ENCODE results near the gene PLA2G5.

The PLA2G5 gene

DNA sequence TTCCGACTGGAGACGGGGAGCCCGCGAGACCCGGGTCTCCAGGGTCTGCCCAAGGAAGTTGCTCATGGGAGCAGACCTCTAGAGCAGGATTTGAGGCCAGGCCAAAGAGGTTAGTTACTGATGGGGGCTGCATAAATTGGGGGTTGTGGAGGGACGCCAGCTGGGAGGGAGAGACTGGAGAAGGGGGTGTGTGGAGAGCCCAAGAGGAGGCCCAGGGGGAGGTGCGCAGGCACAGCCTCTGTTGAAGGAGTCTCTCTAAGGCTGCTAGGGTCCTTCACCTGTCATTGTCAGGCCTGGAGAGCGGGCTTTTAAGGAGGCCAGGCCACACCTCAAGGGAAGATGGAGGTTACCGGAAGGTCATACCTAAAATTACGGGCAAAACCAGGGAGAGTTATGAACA, 363 bp downstream of the PLA2G5 start:
- DNase-seq: no peak

DNA sequence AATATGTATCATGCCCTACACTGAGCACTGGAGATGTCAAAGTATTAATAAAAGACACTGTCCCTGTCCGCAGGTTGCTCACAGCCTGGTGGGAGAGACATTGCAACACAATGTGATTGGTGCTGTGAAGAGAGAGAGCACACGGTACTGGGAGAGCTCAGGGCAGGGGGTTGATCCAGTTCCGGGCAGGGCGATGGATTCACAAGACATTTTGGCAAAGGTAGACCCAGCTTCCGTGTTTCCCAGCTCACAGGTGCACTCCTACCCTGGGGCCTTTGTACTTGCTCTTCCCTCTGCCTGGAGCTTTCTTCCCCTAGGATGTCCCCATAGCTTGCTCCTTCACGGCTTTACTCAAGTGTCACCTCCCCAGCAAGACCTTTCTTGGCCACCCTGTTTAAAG, 1.4 kb downstream of the PLA2G5 start:
- DNase-seq: no peak

DNA sequence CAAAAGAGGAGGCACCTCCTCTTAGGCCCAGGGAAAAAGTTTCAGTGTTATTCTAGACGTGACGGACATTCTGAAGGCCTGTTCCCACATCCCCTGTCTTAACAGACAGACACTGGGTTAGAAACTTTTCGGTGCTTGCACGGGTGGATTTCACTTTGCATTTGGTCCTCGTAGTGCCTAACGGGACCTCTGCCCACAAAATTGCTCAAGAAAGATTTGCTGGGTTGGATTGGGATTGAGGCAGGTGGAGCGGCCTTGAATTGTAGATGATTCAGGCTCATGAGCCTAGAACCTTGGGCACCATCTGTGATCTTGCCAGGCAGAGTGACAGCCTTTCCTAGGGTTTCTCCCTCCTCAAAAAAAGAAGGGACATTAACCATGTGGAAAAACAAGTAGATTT, 2.8 kb downstream of the PLA2G5 start:
- no peak for DNase-seq

DNA sequence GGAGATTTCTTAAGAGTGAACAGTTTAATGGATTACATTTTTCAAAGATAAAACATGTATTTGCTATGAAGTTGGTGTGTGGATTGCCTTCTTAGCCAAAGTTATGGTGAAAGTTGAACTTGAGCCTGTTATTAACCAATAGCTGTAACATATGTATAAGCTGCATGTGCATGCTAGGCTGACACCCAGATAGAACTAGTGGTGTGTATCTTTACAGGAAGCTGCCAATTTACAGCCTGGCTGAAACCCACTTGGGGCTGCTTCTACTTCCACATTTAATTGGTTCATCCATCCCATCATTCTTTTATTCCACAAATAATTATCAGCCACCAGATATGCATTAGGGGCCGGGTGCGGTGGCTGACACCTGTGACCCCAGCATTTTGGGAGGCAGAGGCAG, 3.3 kb downstream of the PLA2G5 start:
- DNase-seq: no peak

DNA sequence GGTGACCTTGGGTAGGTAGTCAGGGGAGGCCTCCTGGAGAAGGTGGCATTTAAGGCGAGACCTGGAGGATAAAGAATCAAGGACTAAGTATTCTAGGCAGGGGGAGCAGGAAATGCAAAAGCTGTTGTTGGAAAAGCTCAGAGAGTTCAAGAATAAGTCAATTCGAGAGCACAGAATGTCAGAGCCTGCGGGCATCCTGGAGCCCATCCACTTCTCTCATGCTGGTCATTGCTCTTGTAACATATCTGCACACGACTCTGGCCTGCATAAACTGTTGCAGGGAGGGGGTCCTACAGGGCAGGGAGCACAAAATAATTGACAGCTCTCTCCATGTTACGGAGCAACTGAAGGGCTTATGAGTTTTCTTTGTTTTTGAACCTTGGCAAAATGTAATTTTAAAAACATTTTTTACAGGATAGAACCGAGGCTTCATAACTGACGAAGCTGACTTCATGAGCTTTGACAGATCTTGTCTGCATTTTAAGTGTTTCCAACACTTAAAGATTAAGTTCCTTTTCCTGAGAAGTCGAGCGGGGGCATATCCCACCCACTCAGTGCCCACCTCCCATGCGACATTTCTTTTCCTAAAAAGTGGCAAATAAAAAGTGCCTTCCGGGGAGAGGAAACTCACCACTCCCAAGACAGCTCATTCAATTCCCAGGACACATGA, 4.2 kb downstream of the PLA2G5 start:
- no peak for DNase-seq

DNA sequence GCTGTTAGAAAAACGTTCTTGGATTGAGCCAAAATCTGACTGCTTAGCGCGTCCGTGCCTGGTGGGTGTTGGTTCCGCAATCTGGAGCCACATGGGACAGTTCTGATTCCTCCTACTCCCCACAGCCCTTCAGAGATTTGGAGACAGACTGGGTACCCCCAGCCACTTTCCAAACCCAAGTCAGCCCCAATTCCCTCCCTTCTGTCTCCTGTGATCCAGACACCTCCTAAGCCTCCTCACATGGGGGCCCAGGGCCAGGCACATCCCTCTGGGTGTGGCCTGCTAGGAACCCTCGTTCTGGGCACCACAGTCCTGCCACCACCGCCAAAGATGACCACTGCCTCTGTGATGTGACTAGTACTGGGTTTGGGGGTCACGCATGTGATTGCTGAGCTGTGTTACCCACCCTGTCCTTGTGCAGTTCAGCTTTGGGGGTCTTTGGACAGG, 4.8 kb downstream of the PLA2G5 start:
- DNase-seq: no peak

DNA sequence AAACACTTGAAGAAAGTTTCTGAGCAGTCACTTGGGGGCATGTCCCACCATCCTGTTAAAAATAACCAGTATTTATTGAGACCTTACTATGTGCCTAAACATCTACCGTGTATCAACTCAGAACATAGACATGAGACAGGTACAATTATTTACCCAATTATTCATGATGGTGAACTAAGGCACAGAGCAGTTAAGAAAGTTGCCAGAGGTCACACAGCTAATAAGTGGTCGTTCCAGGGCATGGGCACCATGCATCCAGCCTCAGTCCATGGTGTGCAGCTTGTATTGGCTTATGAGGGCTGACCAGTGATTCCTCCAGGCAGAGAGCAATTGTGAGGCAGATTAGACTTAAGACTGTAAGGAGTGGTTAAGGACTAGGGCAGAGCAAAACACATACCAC, 5.4 kb downstream of the PLA2G5 start:
- DNase-seq: no peak

DNA sequence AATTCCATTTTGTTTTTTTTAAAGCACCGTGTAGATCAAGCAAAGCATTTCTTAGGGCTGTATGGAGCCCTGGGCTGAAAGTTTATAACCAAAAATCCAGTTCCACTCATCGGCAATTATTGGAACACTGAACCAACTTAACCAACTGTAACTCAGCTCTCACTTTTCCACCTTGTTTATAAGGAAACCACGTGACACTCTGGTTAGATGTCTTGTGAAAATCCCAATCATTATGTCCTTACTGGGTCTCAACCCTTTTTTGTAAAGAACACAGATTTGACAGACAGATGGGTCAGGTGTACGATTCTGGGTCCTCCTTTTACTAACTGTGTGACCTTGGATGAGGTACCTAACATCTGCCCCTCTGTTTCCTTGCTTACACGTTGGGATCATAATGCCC, 6.2 kb downstream of the PLA2G5 start:
- DNase-seq: no peak

DNA sequence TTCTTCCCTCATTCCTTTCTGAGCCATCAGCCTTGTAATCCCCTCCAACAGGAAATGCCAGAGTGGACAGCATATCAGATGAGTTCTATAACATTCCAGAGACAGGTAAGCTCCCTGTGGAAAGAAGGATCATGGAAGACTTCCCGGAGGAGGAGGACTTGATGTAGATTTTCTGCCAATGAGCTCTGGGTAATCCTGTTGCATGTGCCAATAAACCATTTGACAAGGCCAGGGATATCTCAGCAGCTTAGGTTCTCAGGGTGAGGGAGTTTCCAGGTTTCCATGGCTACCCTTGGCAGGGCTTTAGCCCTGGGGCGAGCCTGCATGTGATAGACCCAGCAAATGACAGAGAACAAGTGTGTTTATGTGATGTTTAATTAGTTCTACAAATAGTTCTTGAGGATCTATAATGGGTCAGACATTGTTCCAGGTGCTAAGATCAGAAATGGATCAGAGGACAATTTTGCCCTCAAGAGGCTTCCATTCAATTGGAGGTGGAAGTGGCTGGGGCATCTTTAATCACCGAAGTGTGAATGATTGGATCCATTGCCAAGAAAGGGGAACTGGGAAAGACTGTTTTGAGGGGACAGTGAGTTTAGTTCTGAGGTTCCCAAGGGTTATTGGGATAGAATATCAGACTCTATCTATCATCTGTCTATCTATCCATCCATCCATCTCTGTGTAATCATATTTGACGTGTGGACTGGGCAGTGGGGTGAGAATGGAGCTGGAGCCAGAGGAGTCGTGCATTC, 6.9 kb downstream of the PLA2G5 start:
- DNase-seq: no peak

DNA sequence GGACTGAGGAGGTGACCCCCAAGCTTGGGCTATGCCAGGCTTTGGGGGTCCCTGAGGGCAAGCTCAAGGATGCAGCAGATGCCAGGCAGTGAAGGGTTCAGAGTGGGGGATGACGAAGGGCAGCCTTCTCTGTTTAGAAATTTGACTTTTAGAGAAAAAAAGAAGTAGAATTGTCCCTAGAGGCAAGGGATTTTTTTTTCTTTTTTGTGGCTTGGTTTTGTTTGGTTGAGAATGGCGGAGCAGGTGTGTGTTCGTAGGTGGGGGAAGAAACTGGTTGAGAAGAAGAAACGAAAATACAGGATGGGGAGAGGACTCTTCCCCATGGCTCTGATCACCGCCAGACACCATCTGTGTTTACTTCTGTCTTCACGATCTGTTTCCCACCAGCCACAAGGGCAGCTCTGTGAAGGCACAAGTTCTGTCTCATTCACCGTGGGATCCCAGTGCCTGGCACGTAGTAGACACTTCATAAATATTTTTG, 8.2 kb downstream of the PLA2G5 start:
- DNase-seq: no peak

DNA sequence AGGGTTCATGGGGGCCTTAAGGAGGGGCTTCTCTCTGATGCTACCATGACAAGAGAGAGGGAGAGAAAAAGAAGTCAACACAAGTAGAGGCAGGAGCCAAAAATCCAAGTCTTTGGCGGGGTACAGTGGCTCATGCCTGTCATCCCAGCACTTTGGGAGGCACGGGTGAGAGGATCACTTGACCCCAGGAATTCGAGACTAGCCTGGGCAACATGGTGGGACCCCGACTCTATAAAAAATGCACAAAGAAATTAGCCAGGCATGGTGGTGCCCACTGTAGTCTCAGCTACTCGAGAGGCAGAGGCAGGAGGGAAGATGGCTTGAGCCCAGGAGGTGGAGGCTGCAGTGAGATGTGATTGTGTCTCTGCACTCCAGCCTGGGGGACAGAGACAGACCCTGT, 8.7 kb downstream of the PLA2G5 start:
- DNase-seq: no peak

DNA sequence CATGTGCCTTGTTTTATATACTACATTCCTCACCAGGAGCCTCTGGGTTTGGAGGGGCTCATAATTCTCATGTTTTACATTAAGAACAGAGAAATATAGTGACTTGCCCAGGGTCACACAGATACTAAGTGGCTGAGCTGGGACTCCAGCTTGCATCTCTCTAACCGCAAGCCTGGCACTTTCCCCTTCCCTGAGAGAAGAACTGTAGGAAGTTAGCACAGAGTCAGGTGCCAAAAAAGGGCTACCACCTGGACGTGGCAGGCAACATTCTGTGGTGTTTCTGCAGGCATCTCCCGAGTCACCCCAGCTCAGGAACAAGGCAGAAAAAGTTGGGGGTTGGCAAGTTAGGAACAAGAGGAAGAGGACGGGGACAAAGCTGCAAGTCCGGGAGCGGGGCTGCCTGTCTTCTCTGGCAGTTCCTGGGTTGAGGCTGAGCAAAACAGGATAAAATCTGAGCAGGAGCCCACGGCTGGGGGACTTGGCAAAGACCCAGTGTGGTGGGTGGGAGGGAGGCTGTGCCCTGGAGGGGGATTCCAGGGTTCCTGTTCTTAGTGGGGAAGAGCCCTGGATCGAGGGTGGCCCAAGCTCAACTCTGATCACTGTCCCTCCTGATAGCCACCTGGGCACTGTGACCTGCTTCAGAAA, 9.8 kb downstream of the PLA2G5 start:
- no peak for DNase-seq

DNA sequence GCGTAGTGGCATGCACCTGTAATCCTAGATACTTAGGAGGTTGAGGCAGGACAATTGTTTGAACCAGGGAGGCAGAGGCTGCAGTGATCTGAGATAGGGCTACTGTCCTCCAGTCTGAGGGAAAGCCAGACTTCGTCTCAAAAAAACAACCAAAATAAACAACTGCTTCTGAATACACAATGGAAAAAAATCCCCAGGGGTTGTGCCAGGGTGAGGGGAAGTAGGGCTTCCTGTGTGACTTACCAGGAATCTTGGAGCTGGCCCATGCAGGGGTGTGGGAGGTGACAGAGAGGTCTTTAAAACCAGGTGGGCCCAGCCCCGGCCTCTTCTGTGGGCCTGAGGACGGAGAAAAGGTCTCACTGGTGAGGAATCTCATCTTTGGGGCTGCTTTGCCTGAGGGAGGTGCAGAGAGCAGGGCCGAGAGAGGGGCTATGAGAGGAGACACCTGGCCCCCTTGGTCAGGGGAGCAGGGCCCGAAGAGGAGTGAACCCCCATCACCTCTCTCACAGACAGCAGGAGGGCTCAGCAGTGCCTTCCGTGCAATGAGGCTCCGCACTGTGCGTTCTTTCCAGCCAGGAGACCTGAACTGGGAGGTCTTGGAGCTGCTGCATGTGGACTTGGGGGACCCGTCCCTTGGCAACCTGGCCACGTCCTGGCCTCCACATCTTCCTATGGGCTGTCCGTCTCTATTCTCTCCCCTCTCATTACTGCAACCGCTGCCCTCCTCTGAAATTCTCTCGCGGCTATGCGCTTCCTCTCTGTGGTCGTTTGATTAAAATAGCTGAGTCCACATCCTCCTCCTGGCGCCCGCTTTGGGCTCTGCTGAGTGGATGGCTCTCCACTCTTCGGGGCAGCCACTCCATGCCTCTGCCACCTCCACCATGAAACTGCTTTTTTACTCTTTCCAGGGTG, 10.7 kb downstream of the PLA2G5 start:
- DNase-seq: no peak

DNA sequence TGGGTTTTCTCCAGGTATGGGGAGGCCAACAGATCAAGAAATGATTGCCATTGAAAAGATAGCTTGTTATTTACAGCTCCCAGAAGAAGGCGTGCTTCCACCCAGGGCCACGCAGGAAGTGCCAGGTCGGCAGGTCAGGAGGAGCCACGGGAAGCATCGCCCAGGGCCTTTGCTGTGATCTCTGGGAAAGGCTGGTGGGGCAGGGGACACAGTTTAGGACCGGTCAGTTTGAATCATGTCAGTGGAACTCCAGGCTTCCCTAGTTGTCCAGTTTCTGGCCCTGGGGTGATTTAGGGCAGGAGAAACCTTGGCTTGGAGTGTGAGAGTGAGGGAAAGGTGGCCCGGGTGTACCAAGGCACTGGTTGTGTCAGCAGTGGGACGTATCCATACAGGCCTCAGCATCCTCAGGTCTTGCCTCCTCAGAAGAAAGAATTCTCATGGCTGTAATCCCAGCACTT, 11.4 kb downstream of the PLA2G5 start:
- no peak for DNase-seq

DNA sequence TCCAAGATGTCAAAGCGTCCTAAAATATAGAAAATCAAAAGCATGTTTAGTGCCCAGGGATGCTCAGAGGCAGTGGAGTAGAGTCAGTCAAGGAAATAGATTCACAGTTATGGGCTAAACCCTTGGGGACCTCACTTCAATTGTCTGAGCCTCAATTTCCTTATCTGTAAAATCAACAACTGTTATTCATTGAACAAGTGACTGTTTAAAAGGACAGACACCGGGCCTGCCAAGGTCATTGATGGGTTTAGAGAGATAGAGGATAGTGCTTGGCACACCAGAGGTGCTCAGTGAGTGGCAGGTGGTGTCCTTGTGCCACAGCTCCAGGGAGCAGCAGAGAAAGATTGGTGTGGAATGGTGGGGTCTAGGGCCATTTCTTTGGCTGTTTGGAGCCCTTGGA, 12.8 kb downstream of the PLA2G5 start:
- no peak for DNase-seq

DNA sequence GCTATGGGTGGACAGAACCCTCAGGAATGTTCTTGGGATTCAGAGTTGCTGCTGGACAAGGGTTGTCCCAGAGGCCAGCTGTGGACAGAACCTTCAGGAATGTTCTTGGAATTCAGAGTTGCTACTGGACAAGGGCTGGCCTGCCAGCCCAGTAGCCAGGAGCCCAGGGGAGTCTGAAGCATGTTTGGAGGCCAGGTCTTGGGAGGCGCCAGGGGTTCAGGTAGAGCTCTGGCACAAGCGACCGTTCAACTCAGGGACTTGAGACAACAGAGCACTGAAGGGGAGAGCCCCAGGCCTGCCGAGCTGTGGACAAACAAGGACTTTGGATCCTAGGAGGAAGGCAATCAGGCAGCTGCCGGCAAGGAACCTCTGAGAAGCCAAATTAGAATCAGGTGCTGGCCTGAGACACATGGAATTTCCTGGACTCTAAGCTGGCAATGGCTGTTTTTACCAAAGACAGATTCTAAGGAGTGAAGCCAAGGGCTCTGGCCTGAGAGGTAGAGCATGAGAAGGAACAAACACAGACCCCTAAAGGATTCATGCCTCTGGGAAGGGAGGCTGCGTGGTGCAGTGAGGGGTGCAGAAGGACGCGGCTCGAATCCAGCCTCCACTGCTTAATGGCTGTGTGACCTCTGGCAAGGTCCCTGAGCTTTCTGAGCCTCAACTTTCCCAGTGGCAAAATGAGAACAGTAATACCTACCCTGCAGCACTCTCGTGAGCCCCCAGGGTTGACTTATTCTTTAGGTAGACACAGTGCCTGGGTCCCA, 13.4 kb downstream of the PLA2G5 start:
- no peak for DNase-seq

DNA sequence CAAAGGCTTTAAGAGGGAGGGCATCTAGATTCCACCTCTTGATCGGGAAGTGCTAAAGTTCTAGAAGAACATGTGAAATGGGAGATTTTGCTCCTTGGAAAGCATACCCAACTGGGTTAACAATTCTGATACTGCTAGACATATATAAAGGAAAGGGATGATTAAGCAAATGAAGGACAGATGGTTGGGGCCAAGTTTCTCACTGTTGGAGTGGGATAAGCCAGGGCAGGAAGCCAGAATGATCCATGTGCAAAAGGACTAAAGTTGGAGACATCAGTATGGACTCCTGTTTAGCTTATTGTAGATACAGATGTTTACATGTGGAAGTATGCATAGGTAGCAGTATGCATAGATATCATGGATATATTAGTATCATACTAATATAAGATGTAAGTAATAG, 16.8 kb downstream of the PLA2G5 start:
- peak in 1 of 2 experiments; percentile 42 for DNase-seq

DNA sequence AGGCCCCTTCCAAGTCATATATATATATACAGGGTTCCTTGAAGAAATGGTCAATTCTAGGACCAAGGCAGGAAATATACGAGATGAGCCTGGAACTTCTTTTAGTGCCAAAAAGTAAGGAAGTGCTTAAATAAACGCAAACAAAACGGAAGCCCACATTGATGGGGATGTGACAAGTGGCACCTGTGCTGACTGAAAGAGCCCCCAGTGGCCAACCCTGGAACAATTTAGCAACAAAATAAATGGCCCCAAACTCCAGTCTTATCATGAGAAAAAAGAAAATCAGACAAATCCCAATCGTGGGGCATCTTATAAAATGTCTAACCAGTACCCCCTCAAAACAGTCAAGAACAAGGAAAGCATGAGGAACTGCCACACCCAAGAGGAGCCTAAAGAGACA, 17.7 kb downstream of the PLA2G5 start:
- no peak for DNase-seq

DNA sequence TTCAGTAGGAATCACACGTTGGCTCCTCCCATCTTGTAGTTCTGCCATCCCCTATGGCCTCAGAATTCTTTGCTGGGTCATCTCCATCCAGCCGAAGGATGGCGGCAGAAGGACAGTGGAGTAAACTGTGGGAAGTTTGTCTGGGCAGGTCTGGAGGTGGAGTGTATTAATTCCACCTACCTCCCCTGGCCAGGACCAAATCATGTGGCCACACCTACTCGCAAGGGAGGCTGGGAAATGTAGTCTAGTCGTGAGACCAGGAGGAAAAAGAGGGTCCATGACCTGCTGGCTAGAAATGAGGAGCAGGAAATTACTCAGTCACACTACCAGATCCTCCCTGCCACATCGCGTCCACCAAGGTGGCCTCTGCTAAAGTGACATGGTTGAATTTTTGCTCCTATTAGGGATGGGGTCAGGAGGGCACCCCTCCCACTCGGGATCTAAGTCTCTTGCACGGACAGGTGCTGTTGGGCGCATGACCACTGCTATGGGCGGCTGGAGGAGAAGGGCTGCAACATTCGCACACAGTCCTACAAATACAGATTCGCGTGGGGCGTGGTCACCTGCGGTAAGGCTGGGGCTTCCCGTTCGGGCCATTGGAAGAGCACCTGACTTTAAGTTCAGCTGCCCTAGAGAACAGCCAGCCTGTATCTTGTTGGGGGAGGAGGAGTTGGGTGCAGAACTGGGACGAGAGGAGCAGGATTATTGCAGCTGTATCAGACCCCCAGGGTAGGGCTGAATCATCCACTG, 19.5 kb downstream of the PLA2G5 start:
- DNase-seq: no peak

DNA sequence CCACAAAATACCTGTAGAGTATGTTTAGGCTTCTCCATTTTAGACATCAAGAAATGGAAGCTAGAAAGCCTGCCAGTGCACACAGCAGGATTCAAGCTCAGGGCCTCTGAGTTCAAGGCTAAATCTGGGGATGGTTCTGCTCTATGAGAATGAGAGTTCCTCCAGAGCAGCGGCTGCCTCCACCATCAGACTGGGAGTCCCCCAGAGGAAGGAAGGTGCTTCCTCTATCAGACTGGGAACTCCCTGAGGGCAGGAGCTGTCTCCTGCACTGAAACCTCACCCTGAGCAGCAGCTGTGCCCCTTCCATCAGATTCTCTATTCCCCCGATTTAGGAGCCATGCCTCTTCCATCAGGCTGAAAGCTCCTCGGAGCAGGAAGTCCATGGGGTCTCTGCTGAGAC, 20.1 kb downstream of the PLA2G5 start:
- no peak for DNase-seq

DNA sequence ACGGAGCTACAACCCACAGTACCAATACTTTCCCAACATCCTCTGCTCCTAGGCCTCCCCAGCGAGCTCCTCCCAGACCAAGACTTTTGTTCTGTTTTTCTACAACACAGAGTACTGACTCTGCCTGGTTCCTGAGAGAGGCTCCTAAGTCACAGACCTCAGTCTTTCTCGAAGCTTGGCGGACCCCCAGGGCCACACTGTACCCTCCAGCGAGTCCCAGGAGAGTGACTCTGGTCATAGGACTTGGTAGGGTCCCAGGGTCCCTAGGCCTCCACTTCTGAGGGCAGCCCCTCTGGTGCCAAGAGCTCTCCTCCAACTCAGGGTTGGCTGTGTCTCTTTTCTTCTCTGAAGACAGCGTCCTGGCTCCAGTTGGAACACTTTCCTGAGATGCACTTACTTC, 20.6 kb downstream of the PLA2G5 start:
- no peak for DNase-seq
